ENCODE data around the gene KIF3C.
"Not testable (repeated sequence)": the region's sequence is repeated elsewhere in the genome, so short reads cannot be mapped to it uniquely, and the experiment has no call there.

KIF3C gene

DNA sequence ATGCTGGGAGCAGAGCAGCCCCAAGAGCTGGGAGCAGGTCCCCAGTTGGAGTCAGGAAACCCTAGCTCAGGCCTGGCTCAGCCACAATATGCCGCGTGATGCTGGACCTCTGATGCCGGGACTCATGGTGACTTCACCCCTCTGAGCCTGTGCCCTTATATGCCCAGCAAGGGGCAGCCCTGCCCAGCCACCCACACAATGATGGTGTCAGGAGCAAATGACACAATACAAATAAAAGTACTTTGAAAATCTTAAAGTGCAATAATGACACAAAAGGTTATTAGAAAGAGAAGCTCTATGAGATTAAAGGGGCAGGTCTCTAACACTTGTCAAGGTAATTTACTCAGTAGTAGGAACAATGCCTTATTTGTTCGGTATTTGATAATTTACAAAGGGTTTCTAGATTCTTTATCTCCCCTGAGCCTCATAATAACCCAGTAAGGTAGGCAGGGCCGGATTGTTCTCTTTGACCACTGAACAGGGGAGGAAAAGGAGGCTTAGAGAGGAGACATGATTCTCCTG is 18.3 kb upstream of the KIF3C start:
- no peak for DNase-seq (ENCODE audit: low read depth in 1 of 2, low spot score in 1 of 2)

GRCh38 chr2:25999406-25999805 is 17.1 kb upstream of the KIF3C start:
- DNase-seq (ENCODE audit: low read depth in 1 of 2, low spot score in 1 of 2): not testable (repeated sequence)

- DNase-seq (ENCODE audit: low read depth in 1 of 2, low spot score in 1 of 2): not testable (repeated sequence)
These were observed 16.6 kb upstream of the KIF3C start for GRCh38 chr2:25998816-25999383.

- no peak for DNase-seq (ENCODE audit: low read depth in 1 of 2, low spot score in 1 of 2)
These were observed 14.5 kb upstream of the KIF3C start for GRCh38 chr2:25996844-25997243.

GRCh38 chr2:25994509-25994908 is 12.2 kb upstream of the KIF3C start:
- DNase-seq (ENCODE audit: low read depth in 1 of 2, low spot score in 1 of 2): no peak

GRCh38 chr2:25993049-25993448 is 10.8 kb upstream of the KIF3C start:
- DNase-seq (ENCODE audit: low read depth in 1 of 2, low spot score in 1 of 2): no peak

DNA sequence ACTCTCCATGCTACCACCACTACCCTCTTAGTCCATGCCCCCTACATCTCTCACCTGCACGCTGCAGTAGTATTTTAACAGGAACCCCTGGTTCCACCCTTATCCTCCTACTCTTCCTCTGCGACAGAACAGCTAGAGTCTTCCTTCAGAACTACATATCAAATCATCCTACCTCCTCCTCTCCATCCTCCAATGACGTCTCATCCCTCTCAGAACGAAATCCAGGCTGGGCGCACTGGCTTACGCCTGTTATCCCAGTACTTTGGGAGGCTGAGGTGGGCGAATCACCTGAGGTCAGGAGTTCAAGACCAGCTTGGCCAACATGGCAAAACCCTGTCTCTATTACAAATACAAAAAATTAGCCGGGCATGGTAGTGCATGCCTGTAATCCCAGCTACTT is 10.3 kb upstream of the KIF3C start:
- no peak for DNase-seq (ENCODE audit: low read depth in 1 of 2, low spot score in 1 of 2)

GRCh38 chr2:25991965-25992364 is 9.7 kb upstream of the KIF3C start:
- no peak for DNase-seq (ENCODE audit: low read depth in 1 of 2, low spot score in 1 of 2)

GRCh38 chr2:25989154-25989553 is 6.9 kb upstream of the KIF3C start:
- DNase-seq (ENCODE audit: low read depth in 1 of 2, low spot score in 1 of 2): no peak

GRCh38 chr2:25988134-25988533 is 5.8 kb upstream of the KIF3C start:
- DNase-seq (ENCODE audit: low read depth in 1 of 2, low spot score in 1 of 2): no peak

DNA sequence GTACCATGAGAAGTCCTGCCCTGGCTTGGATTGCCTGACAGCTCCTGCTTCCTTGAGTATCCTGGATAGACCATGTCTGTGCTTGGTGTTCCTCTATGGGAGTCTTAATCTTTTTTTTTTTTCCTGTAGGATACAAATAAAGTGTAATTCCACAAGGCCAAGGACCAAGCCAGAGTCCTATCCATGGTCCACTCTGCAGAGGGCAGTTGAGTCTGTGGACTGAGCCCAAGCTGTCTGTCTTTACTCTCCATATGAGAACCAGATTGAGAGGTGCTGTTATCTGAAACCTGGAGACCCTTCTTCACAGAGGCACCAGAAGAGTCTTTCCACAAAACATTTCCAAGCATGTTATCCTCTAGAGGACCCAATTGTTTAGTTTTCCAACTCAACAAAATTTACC is 1.4 kb upstream of the KIF3C start:
- DNase-seq (ENCODE audit: low read depth in 1 of 2, low spot score in 1 of 2): no peak

DNA sequence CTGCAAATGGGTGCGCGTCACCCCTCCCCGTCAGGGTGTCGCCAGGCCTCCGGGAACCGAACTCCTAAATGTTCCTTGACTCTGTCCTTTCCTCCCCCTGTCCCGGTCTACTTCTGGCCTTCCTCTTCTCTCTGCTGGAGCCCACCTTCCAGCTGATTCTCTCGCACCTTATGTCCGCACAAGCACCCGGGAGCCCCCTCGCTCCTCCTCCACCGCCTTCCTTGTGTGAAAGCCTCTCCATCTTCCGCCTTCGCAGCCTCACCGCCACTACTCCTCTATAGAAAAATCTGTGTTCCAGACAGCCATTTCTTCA is 627 bp upstream of the KIF3C start:
- no peak for DNase-seq (ENCODE audit: low read depth in 1 of 2, low spot score in 1 of 2)

DNA sequence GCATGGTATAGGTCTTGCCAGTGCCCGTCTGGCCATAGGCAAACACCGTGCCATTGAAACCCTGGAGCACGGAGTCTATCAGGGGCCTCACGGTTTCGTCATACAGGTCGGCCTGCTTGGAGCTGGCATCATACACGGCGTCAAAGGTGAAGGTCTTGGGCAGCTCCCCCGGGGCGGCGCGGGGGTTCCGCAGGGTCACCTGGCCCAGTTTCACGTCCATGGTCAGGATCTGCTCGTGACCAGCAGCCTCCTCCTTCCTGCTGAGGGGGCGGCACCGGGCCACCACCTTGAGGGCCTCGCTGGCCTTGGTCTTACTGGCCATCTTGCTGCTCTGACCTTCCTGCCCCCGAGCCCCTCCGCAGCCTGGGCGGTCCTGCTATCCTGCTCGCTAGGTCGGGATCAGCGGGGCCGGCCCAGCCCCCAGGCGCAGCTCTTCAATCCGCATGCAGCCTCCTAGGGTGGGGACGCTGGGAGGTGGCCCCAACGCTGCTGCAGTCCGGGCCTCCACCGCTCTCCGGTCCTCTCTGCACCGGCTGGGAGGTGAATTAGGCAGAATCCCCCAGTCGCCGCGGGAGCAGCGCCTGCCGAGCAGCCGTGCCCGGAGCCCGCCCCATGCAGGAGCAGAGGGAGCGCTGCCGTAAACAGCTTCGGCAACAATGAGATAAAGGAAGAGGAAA is 563 bp downstream of the KIF3C start:
- peak; percentile 2 to 3 for DNase-seq (ENCODE audit: low read depth in 1 of 2, low spot score in 1 of 2)

DNA sequence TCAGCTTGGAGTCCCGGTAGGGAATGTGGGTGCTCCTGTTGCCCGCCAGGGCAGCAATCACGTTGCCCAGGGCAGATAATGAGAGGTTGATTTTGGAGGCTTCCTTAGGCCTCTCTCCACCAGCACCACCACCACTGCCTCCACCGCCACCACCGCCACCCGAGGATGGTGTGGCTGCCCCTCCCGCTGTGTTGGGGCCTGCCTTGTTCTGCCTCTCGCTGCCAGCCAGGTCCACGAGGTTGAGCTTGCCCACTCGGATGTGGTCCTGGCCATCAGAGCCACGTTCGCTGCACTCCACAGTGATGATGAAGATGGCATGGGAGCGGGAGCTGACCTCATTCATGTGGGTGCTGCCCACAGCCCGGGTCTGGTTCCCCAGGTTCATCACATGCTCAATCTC is 1.3 kb downstream of the KIF3C start:
- no peak for DNase-seq (ENCODE audit: low read depth in 1 of 2, low spot score in 1 of 2)

DNA sequence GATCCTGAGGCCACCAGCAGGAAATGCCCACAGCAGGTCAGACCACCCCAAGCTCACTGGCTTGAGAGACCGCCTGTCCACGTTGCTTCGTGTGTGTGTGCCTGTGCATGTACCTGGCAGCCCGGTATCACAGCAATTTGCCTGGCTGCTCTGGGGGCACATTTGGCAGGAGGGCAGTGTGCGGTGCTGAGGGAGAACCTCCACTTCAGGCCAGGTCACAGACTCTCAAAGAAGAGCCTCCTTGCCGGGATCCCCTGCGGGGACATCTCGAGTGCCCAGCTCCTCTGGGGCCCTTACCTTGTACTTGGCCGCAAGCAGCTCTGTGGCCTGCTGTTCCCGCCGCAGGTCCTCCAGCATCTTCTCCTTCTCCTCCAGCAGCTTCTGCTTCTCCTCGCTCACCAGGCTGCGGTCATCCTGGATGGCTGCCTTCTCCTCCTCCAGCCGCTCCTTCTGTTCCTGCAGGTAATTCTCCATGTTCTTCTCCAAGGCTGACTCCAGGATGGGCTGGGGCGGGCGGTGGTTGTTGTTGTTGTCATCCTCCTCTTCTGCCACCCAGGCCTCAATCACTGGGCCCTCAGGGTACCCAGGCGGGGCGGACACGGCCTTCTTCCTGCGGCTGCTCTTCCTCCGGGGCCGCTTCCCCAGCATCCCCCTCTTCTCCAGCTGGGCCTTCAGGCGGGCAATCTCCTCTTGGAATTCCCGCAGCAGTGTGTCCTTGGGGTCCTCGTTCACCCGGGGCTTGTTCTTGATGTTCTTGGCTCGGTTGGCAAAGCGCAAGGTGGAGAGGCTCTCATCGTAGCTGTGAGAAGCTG is 2.0 kb downstream of the KIF3C start:
- no peak for DNase-seq (ENCODE audit: low read depth in 1 of 2, low spot score in 1 of 2)

DNA sequence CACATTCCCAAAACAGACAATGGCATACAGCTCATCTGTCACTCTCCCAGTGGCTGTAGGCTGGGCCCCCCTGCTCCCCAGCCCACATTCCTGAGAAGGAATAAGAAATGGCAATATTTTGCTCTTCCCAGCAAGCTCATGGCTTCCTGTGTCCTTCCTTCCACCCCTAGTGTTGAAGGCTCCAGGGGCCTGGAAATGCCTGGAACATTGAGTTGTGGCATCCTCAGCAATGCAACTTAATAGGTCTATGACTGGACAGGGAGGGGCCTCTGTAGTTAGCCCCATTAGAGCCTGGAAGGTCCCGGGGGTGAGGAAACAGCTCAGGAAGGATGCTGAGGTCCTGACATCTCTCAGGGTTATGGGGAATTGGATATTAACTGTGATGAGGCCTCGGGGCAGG is 3.3 kb downstream of the KIF3C start:
- DNase-seq (ENCODE audit: low read depth in 1 of 2, low spot score in 1 of 2): no peak

DNA sequence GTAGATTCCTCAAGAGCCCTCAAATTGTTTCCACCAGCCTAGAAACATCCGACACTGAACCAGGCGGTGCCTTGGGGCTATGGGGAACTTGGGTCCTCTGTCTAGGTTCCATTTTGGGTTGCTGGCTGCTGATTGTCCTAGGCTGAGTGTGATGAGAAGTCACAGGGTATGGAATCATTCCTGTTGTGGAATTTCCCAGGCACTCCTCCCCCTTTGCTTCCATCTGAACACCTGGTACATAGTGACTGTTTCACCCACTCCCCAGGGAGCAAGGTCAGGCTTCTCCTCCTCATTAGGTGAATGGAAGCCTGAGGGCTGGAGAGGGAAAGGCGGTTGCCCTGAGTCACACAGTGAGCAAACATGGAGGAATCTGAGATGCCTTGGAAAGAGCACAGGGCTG is 4.5 kb downstream of the KIF3C start:
- no peak for DNase-seq (ENCODE audit: low read depth in 1 of 2, low spot score in 1 of 2)

DNA sequence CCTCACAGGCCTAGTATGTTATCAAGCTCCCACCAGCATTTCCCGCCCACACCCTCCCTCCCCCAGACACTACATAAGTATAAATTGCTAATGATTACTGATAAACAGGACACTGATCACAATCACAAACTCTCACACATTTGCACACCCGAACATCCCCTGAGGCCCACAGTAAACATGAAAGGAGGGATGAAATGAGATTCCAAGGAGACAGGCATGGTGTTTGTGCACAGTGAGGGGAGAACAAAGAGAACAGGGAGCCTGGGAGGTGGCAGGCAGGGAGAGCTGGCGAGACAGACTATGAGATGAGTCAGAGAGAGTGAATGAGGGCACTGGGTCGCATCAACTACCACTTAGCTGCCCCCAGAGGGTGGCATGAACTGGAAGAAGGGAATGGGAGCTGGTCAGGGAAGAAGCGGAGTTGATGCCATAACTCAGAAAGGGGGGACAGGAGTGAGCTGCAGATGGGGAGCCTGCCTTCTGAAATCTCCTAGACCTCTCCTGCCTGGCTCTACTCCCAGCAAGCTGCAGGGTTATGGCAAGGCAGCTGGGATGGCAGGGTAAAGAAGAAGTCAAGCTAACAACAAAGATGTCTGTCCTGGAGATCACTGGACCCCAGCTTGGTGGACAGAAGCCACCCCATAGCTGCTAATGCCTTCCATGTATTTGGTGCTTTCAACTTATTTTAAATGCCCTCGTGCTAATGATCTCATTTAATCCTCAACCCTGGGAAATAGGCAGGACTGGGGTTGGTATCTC is 5.1 kb downstream of the KIF3C start:
- DNase-seq (ENCODE audit: low read depth in 1 of 2, low spot score in 1 of 2): no peak

- DNase-seq (ENCODE audit: low read depth in 1 of 2, low spot score in 1 of 2): no peak
These were observed 10.1 kb downstream of the KIF3C start for GRCh38 chr2:25972049-25972823.

DNA sequence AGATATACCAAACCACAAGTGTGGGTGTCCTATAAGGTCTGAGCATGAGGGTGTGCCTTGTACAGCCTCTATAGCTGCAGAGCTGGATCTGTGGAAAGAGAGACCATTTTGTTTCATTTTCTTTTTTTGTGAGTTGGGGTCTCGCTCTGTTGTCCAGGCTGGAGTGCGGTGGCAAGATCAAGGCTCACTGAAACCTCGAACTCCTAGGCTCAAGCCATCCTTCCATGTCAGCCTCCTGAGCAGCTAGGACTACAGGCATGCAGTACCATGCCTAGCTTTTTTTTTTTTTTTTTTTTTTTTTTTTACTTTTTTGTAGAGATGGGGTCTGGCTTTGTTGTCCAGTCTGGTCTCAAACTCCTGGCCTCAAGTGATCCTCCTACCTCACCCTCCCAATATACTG is 10.7 kb downstream of the KIF3C start:
- no peak for DNase-seq (ENCODE audit: low read depth in 1 of 2, low spot score in 1 of 2)
